ENCODE data around the gene IL12RB2. TPM values are rescaled to one million over a fixed set of nuclear protein-coding genes. Genes with fewer than 3 reads are reported as not detected.

Gene IL12RB2
- total and polyA plus RNA-seq, 2 donors (not counting 1 experiment from before 2014, with no cell fraction given): 0.67 TPM; not detected in 1

DNA sequence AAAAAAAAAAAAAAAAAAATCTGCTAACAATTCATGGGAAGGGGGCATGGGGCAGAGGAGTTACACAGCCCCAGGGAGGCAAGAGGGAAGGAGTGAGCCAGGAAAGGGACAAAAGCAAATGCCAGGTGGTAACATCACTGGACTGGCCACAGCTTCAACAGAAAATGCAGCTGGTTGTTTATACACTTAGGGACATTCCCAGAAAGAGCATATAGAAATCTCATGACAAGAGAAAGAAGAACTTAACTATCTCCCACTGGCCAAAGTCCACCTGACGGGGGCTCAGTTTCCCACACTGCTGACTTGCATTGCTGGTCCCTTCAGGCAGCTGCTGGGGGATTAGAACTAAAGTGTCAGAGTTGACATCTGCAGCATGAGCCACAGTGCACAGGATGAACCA, 14.8 kb downstream of the IL12RB2 start:
- Histone ChIP-seq H2AFZ (ENCODE audit: insufficient read depth, low read depth, low read length, poor library complexity, severe bottlenecking) (no peak overlapping the region), H3K27ac (ENCODE audit: low read length in 2 of 2) (no peak overlapping the region), H3K4me1 (ENCODE audit: control insufficient read depth in 2 of 2, insufficient read depth in 2 of 2, low read length in 2 of 2) (no peaks in the 10 kb centered on the region), H3K4me3 (ENCODE audit: control extremely low read depth in 1 of 5, extremely low read depth in 1 of 5, insufficient read depth in 1 of 5, low read depth in 2 of 5, low read length in 4 of 5) (no peak overlapping the region), H3K36me3 (replicated peaks in 1 of 2; ENCODE audit: control extremely low read depth in 1 of 2, control insufficient read depth in 1 of 2, extremely low read depth in 1 of 2, insufficient read depth in 2 of 2, low read length in 1 of 2) (no peaks in the 10 kb centered on the region), H3K9ac (ENCODE audit: low read length) (no peak overlapping the region), H3K79me2 (ENCODE audit: control insufficient read depth, insufficient read depth, low read length) (no peaks in the 10 kb centered on the region), H4K20me1 (ENCODE audit: control insufficient read depth, insufficient read depth, low read length, poor library complexity, severe bottlenecking) (no peaks in the 10 kb centered on the region), H3K4me2 (replicated peaks; ENCODE audit: low read depth, low read length, poor library complexity, severe bottlenecking) (no peak overlapping the region), H3K27me3 (replicated peaks in 1 of 4; ENCODE audit: control extremely low read depth in 1 of 4, control insufficient read depth in 3 of 4, insufficient read depth in 4 of 4, low read length in 3 of 4) (no peaks in the 10 kb centered on the region), H3K9me3 (ENCODE audit: control extremely low read depth in 1 of 3, control insufficient read depth in 2 of 3, insufficient read depth in 1 of 3, low read length in 2 of 3) (no peaks in the 10 kb centered on the region)
- no CpG with 5 or more reads among the region's 1 CpG for WGBS (ENCODE audit: insufficient coverage)
- intact Hi-C loops (cut with micrococcal nuclease): no loop called here
- Mint-ChIP-seq H3K4me3 (no peak overlapping the region), H3K4me1 (no peaks in the 10 kb centered on the region), H3K27me3 (peaks cover 3% of the 10 kb centered on the region), H3K27ac (no peak overlapping the region), H3K9me3 (ENCODE audit: insufficient read depth) (no peaks in the 10 kb centered on the region)
- POLR2A ChIA-PET: no interaction called here
- no peak for TF ChIP-seq EZH2 (IDR thresholded peaks at IDR 0.05; ENCODE audit: borderline replicate concordance, insufficient read depth, low read depth, low read length, poor library complexity, severe bottlenecking)
- TF ChIP-seq, protein P1, sequence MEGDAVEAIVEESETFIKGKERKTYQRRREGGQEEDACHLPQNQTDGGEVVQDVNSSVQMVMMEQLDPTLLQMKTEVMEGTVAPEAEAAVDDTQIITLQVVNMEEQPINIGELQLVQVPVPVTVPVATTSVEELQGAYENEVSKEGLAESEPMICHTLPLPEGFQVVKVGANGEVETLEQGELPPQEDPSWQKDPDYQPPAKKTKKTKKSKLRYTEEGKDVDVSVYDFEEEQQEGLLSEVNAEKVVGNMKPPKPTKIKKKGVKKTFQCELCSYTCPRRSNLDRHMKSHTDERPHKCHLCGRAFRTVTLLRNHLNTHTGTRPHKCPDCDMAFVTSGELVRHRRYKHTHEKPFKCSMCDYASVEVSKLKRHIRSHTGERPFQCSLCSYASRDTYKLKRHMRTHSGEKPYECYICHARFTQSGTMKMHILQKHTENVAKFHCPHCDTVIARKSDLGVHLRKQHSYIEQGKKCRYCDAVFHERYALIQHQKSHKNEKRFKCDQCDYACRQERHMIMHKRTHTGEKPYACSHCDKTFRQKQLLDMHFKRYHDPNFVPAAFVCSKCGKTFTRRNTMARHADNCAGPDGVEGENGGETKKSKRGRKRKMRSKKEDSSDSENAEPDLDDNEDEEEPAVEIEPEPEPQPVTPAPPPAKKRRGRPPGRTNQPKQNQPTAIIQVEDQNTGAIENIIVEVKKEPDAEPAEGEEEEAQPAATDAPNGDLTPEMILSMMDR (IDR thresholded peaks at IDR 0.05): no peak
- DNase-seq (no peak), ATAC-seq (ENCODE audit: low read depth) (no peak)
- CTCF ChIA-PET: no interaction called here

DNA sequence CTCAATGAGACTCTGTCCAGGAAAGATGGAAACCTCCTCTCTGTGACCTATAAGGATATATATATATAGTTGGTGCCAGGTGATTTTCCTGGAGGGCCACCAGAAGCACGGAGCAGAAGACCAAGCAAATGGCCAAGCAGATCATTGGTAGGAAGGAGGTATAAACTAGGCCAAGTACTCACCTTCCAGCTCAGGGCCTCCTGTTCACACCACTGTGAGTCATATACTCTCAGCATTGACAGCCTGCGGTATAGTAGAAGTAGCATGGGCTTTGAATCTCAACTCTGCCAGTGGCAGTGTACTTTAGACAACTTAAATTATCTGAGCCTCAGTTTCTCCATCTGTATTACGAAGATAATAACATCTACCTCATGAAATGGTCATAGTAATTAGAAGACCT, 15.4 kb downstream of the IL12RB2 start:
- no peaks in the 10 kb centered on the region for H3K79me2 ChIP-seq (ENCODE audit: control insufficient read depth, insufficient read depth, low read length)
- H3K36me3 ChIP-seq (replicated peaks in 1 of 2; ENCODE audit: control extremely low read depth in 1 of 2, control insufficient read depth in 1 of 2, extremely low read depth in 1 of 2, insufficient read depth in 2 of 2, low read length in 1 of 2): no peaks in the 10 kb centered on the region
- TF ChIP-seq EZH2 (IDR thresholded peaks at IDR 0.05; ENCODE audit: borderline replicate concordance, insufficient read depth, low read depth, low read length, poor library complexity, severe bottlenecking): no peak
- TF ChIP-seq, protein P1 (IDR thresholded peaks at IDR 0.05): no peak
- no peaks in the 10 kb centered on the region for H3K27me3 ChIP-seq (replicated peaks in 1 of 4; ENCODE audit: control extremely low read depth in 1 of 4, control insufficient read depth in 3 of 4, insufficient read depth in 4 of 4, low read length in 3 of 4)
- no peaks in the 10 kb centered on the region for H3K9me3 ChIP-seq (ENCODE audit: control extremely low read depth in 1 of 3, control insufficient read depth in 2 of 3, insufficient read depth in 1 of 3, low read length in 2 of 3)
- H3K27ac Mint-ChIP-seq: no peak overlapping the region
- H3K9ac ChIP-seq (ENCODE audit: low read length): no peak overlapping the region
- DNase-seq (no peak), ATAC-seq (ENCODE audit: low read depth) (no peak)
- no peaks in the 10 kb centered on the region for H3K4me1 Mint-ChIP-seq
- POLR2A ChIA-PET: no interaction called here
- no peak overlapping the region for H3K4me2 ChIP-seq (replicated peaks; ENCODE audit: low read depth, low read length, poor library complexity, severe bottlenecking)
- no peaks in the 10 kb centered on the region for H3K4me1 ChIP-seq (ENCODE audit: control insufficient read depth in 2 of 2, insufficient read depth in 2 of 2, low read length in 2 of 2)
- H3K4me3 Mint-ChIP-seq: no peak overlapping the region
- H3K4me3 ChIP-seq (ENCODE audit: control extremely low read depth in 1 of 5, extremely low read depth in 1 of 5, insufficient read depth in 1 of 5, low read depth in 2 of 5, low read length in 4 of 5): no peak overlapping the region
- intact Hi-C loops (cut with micrococcal nuclease): no loop called here
- CTCF ChIA-PET: no interaction called here
- no CpG with 5 or more reads among the region's 3 CpGs for WGBS (ENCODE audit: insufficient coverage)
- H2AFZ ChIP-seq (ENCODE audit: insufficient read depth, low read depth, low read length, poor library complexity, severe bottlenecking): no peak overlapping the region
- H3K9me3 Mint-ChIP-seq (ENCODE audit: insufficient read depth): no peaks in the 10 kb centered on the region
- H3K27me3 Mint-ChIP-seq: peaks cover 3% of the 10 kb centered on the region
- H3K27ac ChIP-seq (ENCODE audit: low read length in 2 of 2): no peak overlapping the region
- H4K20me1 ChIP-seq (ENCODE audit: control insufficient read depth, insufficient read depth, low read length, poor library complexity, severe bottlenecking): no peaks in the 10 kb centered on the region
